HUES48 (cell line): Measurements from ENCODE around the gene CNDP2.

ENCODE experiments used
- H3K27ac ChIP-seq: one replicate; pipeline ENCODE4 v1.7.0; 2013; ENCODE audit warnings: low read depth, low read length, inconsistent platforms
- H3K27me3 ChIP-seq: 2 replicates; pipeline ENCODE4 v1.6.1; 2013; ENCODE audit warnings: mild to moderate bottlenecking, low read length; ENCODE audit not compliant: control insufficient read depth, insufficient read depth
- H3K36me3 ChIP-seq: 2 replicates; pipeline ENCODE4 v1.6.1; 2013; ENCODE audit warnings: low read length; ENCODE audit not compliant: control insufficient read depth, insufficient read depth
- H3K4me1 ChIP-seq: 2 replicates; pipeline ENCODE4 v1.6.1; 2013; ENCODE audit warnings: mild to moderate bottlenecking, low read length; ENCODE audit not compliant: control insufficient read depth, insufficient read depth
- H3K4me3 ChIP-seq: 2 replicates; pipeline ENCODE4 v1.5.1; 2013; ENCODE audit warnings: mild to moderate bottlenecking, low read depth, low read length
- H3K9ac ChIP-seq: 2 replicates; pipeline ENCODE4 v1.6.1; 2013; ENCODE audit warnings: mild to moderate bottlenecking, low read depth, low read length, moderate library complexity
- H3K9me3 ChIP-seq: 2 replicates; pipeline ENCODE4 v1.6.1; 2013; ENCODE audit warnings: low read length; ENCODE audit not compliant: control insufficient read depth, insufficient read depth

The CNDP2 gene

GRCh38 chr18:74473976-74474640 lies 22.1 kb upstream of the CNDP2 start:
- Histone ChIP-seq H3K36me3 (no peaks in the 10 kb centered on the region), H3K4me3 (no peak overlapping the region), H3K27ac (no peak overlapping the region), H3K9ac (no peak overlapping the region), H3K27me3 (no peaks in the 10 kb centered on the region), H3K9me3 (0 out of 2 replicates have a peak, but pooled peaks cover 7% of the 10 kb centered on the region), H3K4me1 (peaks cover 7% of the 10 kb centered on the region; the same call in 1 of the 2 replicates)

DNA sequence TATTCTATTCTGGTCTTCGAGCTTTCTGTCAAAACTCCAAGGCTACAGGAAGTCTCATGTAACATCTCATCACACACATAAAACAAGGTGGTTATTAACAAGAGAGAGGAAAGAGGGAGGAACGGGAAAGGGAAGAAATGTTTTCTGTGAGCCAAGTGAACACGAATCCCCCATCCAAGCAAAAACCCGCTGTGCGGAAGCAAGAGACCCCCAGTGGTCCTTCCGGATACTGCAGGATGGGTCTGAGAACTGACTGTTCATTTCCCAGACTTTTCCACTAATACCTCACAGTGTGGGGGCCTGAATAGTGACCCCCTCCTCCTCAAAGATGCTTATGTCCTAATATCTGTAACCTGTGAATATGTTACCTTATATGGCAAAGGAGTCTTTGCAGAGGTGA lies 20.0 kb upstream of the CNDP2 start:
- Histone ChIP-seq H3K9ac (no peak overlapping the region), H3K4me3 (no peak overlapping the region), H3K4me1 (peaks cover 7% of the 10 kb centered on the region; the same call in 1 of the 2 replicates), H3K27ac (no peak overlapping the region), H3K27me3 (no peaks in the 10 kb centered on the region), H3K9me3 (no peaks in the 10 kb centered on the region), H3K36me3 (no peaks in the 10 kb centered on the region)

GRCh38 chr18:74477771-74478170 lies 18.4 kb upstream of the CNDP2 start:
- no peaks in the 10 kb centered on the region for H3K9me3 ChIP-seq
- no peak overlapping the region for H3K9ac ChIP-seq
- no peaks in the 10 kb centered on the region for H3K36me3 ChIP-seq
- peaks cover 7% of the 10 kb centered on the region; the same call in 1 of the 2 replicates for H3K4me1 ChIP-seq
- H3K27ac ChIP-seq: no peak overlapping the region
- H3K27me3 ChIP-seq: no peaks in the 10 kb centered on the region
- no peak overlapping the region for H3K4me3 ChIP-seq

DNA sequence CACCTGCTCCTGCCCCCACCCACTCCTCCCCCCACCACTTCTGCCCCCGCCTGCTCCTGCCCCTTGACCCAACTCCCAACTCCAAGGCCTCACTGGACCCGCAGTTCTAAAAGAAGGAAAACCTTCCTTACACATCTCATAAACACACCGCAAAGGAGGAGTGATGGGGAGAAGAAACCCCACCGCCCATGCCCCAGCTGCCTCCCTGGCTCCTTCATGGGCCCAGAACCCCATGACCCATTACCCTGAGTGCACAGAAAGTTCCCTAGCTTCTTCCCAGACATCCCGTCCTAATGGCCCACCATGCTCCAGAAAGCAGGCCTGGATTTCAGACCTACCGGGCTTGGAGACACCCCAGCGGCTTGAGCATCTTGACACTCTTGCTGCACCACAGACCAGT lies 17.8 kb upstream of the CNDP2 start:
- Histone ChIP-seq H3K4me1 (peaks cover 7% of the 10 kb centered on the region; the same call in 1 of the 2 replicates), H3K27me3 (no peaks in the 10 kb centered on the region), H3K9me3 (no peaks in the 10 kb centered on the region), H3K36me3 (no peaks in the 10 kb centered on the region), H3K9ac (no peak overlapping the region), H3K4me3 (no peak overlapping the region), H3K27ac (no peak overlapping the region)

DNA sequence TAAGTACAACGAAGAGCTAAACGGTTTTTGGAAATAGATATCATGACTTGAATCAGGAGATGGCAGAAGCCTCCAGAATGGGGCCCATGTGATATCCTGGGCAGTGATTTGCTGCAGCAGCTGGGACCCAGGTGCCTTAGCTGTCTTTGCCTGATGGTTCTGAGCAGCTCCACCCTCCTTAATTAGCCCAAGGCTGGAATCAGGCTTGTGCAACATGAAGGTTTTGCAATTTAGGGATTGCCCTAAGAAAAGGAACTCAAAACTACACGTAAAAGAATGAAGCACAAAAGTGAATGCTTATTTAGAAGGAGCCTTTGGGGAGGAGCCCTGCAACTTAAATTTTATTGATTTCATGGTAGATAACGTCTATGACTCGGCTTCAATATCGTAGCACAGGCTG lies 17.3 kb upstream of the CNDP2 start:
- no peak overlapping the region for H3K9ac ChIP-seq
- no peak overlapping the region for H3K4me3 ChIP-seq
- no peaks in the 10 kb centered on the region for H3K27me3 ChIP-seq
- H3K36me3 ChIP-seq: no peaks in the 10 kb centered on the region
- no peaks in the 10 kb centered on the region for H3K9me3 ChIP-seq
- H3K4me1 ChIP-seq: peaks cover 7% of the 10 kb centered on the region; the same call in 1 of the 2 replicates
- no peak overlapping the region for H3K27ac ChIP-seq

- H3K27ac ChIP-seq: no peak overlapping the region
- no peak overlapping the region for H3K9ac ChIP-seq
- H3K27me3 ChIP-seq: no peaks in the 10 kb centered on the region
These were observed 16.5 kb upstream of the CNDP2 start for GRCh38 chr18:74479486-74480148.

DNA sequence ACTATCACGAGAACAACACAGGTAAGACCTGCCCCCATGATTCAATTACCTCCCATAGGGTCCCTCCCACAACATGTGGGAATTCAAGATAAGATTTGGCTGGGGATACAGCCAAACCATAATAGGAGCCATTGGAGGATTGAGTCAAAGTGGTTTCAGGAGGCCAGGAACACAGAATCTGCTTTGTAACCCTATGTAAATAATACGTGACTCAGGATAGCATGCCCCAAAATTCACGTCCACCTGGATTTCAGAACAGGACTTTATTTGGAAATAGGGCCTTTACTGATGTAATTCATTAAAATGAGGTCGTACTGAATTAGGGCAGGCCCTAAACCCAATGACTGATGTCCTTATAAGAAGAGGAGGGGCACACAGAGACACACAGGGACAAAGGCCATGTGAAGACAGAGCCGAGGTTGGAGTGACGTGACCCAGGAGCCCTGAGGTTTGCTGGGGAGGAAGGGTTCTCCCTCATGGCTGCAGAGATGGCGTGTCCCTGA lies 16.0 kb upstream of the CNDP2 start:
- Histone ChIP-seq H3K36me3 (no peaks in the 10 kb centered on the region), H3K9me3 (no peaks in the 10 kb centered on the region), H3K4me1 (peaks cover 7% of the 10 kb centered on the region; the same call in 1 of the 2 replicates), H3K27ac (no peak overlapping the region), H3K9ac (no peak overlapping the region), H3K4me3 (no peak overlapping the region), H3K27me3 (no peaks in the 10 kb centered on the region)

More at GRCh38 chr18:74479486-74480148, 16.5 kb upstream of the CNDP2 start:
- Histone ChIP-seq H3K4me1 (peaks cover 7% of the 10 kb centered on the region; the same call in 1 of the 2 replicates), H3K4me3 (no peak overlapping the region), H3K36me3 (no peaks in the 10 kb centered on the region), H3K9me3 (no peaks in the 10 kb centered on the region)

- Histone ChIP-seq H3K27ac (no peak overlapping the region), H3K4me3 (no peak overlapping the region), H3K4me1 (no peaks in the 10 kb centered on the region), H3K9ac (no peak overlapping the region), H3K9me3 (no peaks in the 10 kb centered on the region), H3K36me3 (no peaks in the 10 kb centered on the region), H3K27me3 (no peaks in the 10 kb centered on the region)
These were observed 13.5 kb upstream of the CNDP2 start for GRCh38 chr18:74482697-74483096.

- no peak overlapping the region for H3K27ac ChIP-seq
- H3K9me3 ChIP-seq: no peaks in the 10 kb centered on the region
- H3K9ac ChIP-seq: no peak overlapping the region
These were observed 9.9 kb upstream of the CNDP2 start for GRCh38 chr18:74486119-74486849.

GRCh38 chr18:74488354-74488753 lies 7.8 kb upstream of the CNDP2 start:
- no peak overlapping the region for H3K27ac ChIP-seq

More at GRCh38 chr18:74486119-74486849, 9.9 kb upstream of the CNDP2 start:
- Histone ChIP-seq H3K4me3 (no peak overlapping the region), H3K36me3 (no peaks in the 10 kb centered on the region), H3K4me1 (no peaks in the 10 kb centered on the region), H3K27me3 (no peaks in the 10 kb centered on the region)

More at GRCh38 chr18:74488354-74488753, 7.8 kb upstream of the CNDP2 start:
- no peaks in the 10 kb centered on the region for H3K9me3 ChIP-seq
- H3K4me3 ChIP-seq: no peak overlapping the region
- no peaks in the 10 kb centered on the region for H3K27me3 ChIP-seq
- no peaks in the 10 kb centered on the region for H3K36me3 ChIP-seq
- no peaks in the 10 kb centered on the region for H3K4me1 ChIP-seq
- H3K9ac ChIP-seq: no peak overlapping the region
